ENCODE measurements around the gene MTHFS.
"Not testable (repeated sequence)": the region's sequence is repeated elsewhere in the genome, so short reads cannot be mapped to it uniquely, and the experiment has no call there.

MTHFS gene

DNA sequence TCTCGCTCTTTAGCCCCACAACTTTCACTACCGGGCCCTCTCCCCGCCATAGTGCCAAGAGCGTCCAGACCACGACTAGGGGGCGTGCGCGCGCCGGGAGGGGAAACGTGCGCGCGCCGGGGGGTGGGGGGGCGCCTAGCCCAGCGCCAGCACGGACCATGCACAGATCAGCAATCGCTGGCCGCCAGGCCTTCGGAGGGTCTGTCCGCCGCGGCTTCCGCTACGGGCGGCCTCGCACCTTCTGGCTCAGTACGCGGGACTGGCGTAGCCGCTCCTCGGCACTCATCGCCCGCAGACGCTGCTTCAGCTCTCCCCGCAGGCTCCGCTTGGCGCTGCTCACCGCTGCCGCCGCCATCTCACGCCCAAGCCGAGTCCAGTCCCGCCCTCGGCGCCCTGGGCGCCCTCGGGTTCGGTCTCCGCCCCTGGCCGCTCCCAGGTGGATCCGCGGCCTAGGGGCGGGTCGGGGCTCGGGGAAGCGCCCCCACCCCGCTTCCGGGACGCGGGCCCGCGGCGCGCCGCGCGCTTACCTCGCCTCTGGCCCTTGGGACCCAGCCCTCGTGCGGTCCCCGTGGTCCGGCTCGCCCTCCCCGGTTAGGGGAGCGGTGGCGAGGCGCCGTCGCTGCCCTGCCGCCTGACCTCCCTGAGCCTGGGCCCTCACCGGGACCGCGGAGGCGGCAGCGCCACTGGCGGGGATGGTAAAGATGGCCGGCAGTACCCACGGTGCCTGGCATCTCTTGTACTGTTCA is at the start of gene MTHFS:
Gene MTHFS (minus strand): TSS at position 381 of the 746 bp plus-strand sequence. CDS start 26 bp downstream, at position 355.
- DNase-seq, result peak; percentile 73

DNA sequence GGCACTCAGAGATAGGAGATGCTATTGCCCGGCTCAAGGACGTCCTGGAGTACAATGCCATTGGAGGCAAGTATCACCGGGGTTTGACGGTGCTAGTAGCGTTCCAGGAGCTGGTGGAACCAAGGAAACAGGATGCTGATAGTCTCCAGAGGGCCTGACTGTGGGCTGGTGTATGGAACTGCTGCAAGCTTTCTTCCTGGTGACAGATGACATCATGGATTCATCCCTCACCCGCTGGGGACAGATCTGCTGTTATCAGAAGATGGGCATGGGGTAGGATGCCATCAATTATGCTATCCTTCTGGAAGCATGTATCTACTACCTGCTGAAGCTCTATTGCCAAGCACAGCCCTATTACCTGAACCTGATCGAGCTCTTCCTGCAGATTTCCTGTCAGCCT is 47.8 kb upstream of the MTHFS start:
- no peak for DNase-seq

DNA sequence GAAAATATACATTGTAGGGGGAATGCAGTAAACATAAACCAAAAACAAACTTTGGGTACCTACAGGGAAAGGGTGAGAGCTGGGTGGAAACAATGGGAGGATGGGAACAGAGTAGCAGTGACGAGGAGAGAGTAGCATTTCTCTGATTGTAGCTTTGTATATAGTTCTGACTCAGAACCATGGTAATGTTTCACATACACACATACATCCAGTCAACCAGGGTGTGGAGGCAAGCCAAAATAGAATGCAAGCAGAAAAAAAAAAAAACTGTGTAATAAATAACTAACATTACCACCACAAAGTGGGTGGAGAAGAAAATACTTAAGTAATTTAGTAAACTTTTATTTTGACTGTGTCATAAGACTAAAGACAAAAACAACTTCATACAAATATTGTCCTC is 47.0 kb upstream of the MTHFS start:
- DNase-seq, result no peak

DNA sequence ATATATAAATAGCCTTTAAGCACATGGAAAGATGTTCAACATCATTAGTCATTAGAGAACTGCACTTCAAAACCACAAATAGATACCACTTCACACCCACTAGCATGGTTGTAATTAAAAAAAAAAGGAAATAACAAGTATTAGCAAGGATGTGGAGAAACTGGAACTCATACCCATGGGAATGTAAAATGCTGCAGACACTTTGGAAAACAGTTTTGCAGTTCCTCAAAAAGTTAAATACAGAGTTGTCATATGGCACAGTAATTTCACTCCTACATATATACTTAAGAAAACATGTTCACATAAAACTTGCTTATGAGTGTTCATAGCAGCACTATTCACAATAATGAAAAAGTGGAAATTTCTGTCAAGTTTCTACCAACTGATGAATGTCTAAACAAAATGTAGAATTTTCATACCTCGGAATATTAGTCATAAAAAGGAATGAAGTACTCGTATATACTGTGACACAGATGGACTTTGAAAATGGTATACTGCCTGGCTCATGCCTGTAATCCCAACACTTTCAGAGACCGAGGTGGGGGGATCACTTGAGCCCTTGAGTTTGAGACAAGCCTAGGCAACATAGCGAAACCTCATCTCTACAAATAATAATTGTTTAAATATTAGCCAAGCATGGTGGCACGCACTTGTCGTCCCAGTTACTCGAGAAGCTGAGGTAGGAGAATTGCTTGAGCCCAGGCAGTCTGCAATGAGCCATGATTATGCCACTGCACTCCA is 46.1 kb upstream of the MTHFS start:
- DNase-seq, result no peak

DNA sequence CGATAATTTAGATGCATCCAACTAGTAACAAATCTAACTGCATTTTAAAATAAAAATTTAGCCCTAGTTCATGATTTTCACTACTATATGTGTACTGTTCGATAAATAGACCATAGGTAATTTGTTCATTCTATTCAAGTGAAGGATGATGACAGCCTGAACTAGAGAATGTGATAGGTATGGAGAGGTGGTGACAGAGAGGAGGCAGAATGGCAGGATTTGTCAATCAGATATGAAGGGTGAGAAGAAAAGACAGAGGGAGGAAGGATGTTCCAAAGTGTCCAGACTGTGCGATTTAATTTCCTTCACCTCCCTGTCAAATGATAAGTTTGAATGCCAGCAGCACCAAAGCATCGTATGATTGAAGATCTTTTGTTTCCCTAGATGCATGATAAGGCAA is 42.6 kb upstream of the MTHFS start:
- DNase-seq, result no peak

DNA sequence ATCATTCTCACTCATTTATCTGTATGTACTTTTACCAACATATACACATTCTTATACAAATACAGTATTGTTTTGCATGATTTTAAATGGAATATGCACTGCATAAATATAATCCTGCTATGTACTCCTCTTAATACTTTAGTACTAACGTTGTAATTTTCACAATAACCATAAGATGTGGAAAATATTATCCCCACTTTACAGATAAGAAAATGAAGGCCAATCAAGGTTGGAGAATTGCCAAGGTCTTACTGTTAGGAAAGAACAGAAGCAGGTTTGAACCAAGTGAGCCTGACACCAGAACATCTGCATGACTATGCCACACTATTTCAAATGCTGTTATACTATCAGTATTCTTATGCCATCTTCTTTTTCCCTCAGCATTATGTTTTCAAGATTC is 41.3 kb upstream of the MTHFS start:
- DNase-seq, result no peak

DNA sequence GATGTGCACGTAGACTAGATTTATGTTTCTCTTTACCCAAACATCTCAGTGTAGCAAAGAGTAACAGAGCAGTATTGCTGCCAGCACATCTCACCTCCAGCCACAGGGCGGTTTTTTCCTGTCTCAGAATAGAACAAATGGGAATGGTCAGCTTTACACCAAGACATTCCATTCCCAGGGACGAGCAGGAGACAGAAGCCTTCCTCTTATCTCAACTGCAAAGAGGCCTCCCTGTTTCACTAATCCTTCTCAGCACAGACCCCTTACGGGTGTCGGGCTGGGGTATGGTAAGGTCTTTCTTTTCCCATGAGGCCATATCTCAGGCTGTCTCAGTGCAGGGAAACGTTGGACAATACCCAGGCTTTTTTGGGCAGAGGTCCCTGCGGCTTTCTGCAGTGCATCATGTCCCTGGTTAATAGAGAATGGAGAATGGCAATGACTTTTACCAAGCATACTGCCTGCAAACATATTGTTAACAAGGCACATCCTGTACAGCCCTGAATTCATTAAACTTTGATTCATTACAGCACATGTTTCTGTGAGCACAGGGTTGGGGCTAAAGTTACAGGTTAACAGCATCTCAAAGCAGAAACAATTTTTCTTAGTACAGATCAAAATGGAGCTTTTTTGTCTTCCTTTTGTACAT is 38.9 kb upstream of the MTHFS start:
- not testable (repeated sequence) for DNase-seq

DNA sequence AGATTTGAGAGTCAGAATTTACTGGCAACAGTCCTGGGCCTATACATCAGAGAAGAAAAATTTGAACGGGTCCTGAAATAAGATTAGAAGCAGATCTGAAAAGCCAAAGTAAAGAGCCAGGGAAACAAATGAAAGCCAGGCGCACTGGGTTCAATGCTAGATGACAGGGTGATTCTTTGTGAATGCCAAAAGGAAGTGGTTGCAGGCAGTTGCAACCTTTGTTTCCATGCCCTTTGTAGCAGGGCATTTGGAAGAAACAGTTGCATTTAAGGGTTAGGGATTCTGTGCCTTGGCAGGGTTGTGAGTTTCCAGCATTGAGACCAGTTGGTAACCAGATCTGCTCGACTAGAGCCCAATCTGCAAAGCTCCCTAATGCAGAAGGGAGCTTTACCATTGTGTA is 36.4 kb upstream of the MTHFS start:
- no peak for DNase-seq

DNA sequence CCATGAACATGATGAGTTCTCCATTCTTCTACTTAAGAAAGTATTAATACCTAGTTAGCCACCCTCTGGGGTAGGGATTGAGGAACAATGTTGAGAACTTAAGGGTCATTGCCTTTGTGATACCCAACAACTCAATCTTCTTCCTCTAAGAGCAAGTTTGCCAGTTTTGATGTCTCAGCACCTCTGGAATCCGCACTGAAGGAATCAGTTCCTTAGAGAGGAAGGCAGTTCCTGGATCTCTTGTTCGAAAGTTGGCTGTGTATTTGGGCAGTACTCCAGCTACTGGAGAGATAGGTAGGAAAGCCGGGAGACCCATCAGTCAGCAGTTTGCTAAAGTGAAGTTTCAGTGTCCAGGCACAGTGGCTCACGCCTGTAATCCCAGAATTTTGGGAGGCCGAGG is 35.6 kb upstream of the MTHFS start:
- DNase-seq, result no peak

DNA sequence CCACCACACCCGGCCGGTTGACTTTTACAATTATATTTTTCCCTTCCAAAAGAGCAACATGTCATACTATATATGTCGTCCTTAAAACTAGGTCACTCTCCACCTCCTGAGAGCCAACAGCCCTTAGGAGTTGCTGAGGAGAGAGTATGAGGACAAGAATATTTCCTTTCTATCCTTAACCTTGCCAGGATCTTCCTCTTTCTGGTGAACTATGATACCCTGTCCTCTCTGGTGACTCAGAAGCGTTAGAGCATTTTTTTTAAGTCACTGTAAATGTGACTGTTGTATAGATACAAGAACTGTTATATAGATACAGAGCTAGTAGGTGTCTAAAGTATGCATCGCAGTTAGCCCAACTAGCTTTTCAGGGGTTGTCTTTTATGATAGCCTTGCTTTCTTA is 33.7 kb upstream of the MTHFS start:
- DNase-seq, result no peak

DNA sequence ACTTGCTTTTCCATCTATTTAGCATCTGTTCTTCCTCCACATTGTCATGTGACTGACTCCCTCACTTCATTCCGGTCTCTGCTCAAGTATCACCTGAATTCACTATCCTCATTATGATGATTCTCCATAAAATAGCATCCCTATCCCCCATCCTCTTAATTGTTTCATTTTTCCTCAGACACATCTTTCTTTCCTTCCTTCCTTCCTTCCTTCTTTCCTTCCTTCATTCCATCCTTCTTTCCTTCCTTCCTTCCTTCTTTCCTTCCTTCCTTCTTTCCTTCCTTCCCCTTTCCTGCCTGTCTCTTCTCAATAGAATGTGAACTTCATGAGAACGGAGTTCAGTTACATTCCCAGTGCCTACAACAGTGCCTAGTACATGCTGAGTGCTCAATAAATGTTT is 32.6 kb upstream of the MTHFS start:
- no peak for DNase-seq

DNA sequence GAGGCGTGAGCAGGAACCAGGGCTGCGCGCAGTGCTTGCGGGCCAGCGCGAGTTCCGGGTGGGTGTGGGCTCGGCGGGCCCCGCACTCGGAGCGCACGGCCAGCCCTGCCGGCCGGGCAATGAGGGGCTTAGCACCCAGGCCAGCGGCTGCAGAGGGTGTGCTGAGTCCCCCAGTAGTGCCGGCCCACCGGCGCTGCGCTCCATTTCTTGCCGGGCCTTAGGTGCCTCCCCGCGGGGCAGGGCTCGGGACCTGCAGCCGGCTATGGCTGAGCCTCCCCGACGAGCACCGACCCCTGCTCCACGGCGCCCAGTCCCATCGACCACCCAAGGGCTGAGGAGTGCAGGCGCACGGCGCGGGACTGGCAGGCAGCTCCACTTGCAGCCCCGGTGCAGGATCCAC is 29.3 kb upstream of the MTHFS start:
- DNase-seq, result not testable (repeated sequence)

DNA sequence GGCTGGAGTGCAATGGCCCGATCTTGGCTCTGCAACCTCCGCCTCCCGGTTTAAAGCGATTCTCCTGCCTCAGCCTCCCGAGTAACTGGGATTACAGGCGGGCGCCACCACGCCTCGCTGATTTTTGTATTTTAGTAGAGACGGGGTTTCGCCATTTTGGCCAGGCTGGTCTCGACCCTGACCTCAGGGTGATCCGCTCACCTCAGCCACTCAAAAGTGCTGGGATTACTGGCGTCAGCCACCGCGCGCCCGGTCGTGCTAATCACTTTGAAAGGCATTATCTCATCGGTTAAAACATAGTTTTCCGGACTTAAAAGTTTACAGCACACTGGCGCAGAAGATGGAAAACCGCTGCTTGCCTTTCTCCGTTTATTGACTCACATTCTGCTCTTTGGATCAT is 27.6 kb upstream of the MTHFS start:
- no peak for DNase-seq

DNA sequence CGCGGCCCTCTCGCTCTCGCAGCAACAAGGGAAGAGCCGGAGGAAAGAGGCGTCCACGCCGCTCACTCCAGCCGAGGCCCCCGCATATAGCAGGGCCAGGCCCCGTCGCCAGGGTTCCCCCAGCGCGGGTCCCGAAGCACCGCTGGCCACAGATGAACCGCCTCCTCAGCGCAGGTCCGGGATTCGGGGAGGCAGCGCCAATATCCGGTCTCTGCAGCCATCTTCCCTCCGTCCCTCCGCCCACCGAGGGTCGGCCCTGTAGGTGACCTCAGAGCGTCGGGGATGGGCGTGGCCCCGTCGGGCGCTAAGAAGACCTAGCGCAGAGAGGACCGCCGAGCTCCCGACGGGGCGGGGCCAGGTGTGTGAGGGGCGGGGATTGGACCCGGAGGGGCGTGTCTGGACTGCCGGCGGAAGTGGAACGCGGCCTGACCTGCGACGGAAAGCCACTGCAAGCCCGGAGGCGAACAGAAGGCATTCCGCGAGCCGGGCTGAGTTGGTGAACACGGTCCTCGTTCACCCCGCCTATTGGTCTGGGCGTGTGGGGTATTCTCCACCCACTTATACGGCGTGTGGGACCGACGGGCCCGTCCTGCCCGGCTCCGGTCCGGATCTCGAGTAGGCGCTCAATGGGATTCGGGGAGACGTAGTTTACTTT is 26.8 kb upstream of the MTHFS start:
- peak; percentile 99 for DNase-seq

DNA sequence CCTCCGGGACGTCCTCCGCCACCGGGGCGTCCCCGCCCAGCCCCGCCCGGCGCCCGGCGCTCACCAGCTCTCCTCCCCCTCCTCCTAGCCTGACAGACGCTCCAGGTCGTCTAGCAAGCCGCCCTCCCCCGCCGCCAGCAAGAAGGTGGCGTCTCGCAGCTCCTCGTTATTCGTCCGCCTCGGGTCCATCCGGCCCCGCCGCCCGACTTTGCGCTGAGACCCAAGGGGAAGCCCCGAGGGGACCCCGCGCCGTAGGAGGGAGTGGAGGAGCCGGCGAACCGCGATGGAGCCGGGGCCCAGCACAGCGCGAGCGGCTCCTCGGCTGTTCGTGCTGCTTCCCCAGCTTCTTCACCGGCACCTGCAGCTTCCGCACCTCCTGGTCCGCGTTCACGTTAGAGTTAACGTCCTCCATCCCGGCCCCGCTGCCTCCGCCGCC is 26.3 kb upstream of the MTHFS start:
- DNase-seq, result peak; percentile 75

DNA sequence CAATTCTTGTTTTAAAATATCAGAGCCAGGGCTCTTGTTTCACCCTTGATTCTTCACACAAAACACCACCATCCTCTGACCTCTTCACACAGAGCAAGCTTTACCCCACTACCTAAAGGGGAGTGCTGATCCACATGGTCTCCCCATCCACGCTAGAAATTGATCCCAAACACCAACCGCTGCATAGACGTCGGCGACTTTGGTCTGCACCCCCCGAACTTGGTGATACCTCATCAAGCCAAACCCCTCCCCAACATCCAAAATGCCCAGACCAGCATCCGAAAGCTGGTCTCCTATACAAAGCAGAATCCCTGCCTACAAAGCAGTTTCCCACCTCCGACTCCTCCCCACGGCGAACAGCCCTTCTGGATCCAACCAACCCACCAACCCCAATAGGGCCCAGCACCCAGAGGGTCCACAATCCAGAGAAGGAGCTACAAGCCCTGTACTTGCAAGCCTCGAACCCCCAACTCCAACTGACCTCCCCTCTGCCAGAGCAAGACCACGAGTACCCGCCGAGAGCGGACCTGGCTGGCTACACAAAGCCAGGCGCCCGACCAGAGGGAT is 25.8 kb upstream of the MTHFS start:
- DNase-seq, result no peak

DNA sequence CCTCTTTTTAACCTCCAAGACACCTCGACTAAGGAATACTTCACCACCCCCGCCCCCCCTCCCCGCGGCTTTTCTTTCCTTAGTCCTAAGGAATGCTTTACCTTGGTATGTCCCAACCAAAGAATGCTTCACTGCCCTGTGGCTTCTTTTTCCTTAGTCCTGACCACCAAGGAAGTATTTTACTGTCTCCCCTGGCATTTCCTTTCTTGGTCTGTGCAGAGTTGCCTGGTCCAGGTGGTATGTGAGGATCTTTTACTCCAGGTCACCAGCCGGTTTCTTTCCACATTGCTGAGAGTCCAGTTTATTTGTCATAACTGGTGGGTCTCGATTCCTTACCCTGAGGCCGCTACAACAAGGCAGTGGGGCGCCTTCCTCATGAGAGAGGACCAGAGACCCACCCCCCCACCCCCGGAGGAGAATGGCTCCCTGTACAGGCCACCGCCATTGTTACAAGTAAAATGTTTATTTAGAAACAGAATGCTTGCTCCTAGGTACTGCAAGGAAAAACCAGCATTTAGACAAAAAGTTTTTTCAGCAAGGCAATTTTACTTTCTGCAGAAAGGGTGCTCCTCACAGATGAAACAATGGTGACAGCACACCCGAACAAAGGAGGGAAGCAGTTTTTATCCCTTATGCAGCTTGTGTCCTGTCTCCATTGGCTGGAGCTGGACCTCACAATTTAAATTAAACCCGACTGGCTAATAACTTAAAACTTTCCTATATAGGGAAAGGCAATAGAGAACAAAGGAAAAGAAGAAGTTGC is 23.1 kb upstream of the MTHFS start:
- DNase-seq, result no peak

DNA sequence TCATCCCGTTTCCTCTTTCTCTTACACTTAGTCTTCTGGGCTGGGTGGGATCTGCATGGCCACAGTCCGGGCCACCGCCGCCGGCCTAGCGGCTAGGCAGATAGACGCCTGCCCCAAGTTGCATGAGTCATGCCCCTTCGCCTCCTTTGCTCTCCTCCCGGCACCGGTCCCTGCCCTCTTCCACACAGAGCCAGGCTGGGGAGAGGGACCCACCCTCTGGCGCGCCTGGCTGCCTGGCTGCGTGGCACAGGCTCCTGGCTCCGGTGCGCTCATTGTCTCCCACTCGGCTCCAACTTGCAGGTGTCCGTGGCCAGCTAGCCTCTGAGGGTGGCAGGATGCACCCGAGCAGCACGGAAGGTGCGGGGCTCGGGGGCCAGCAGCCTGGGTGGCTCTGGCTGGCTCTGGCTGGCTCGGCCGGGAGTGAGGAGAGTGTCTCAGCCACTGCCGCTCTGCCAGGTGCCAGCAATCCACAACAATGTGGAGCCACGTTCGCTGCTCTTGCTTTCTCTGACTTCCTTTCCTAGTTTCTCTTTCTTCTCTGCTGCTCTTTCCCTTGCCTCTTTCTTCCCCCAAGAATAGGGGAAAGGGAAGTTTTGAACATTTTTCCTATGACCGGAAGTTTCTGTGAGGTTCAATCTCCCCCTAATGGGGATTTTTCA is 22.4 kb upstream of the MTHFS start:
- no peak for DNase-seq

DNA sequence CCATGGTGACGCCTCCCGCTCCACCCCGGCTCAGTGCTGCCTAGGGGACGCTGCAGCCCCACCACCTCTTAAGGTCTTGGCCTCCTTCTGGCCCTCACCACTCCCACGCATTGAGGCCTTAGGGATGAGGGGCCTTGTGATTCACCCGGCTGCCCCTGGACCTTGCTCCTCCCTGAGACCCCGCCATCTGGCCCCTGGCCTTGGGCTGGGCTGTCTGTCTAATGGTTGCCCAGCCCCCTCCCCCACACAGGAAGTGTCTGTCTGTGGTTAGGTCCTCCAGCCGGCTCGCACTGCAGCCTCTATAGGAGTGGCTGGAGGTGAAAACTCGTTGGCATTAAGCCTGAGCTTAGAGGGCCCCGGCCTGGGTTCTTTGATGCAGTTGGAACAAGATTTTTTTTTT is 21.5 kb upstream of the MTHFS start:
- DNase-seq, result no peak

DNA sequence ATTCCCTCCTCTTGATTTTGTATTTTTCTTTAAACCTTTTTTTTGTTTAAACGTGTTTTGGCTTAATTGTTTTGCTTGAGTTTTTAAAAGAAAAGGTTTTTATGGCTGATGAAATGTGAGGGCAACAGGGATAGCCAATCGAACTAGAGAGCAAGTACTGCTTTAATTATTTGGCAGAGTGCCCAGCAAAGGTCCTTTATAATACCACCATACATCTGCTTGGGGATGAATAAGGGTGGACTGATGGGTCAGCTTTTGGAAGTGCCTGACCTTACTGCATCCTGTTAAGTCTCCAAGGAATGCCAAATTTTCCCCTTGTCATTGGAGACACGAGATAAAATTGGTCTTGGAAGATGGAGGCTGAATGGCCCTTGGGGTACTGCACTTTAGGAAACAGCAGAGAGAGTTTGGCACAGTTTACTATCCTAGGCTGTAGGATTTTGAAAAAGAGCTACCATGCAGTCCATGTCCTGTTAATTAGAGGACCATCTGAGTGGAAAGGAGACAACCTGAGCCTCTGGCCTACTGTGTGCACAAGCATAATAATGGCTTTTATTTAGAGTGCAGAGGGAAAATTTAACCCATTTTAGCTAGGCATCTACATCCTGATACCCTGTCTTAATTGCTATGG is 19.8 kb upstream of the MTHFS start:
- DNase-seq, result no peak

DNA sequence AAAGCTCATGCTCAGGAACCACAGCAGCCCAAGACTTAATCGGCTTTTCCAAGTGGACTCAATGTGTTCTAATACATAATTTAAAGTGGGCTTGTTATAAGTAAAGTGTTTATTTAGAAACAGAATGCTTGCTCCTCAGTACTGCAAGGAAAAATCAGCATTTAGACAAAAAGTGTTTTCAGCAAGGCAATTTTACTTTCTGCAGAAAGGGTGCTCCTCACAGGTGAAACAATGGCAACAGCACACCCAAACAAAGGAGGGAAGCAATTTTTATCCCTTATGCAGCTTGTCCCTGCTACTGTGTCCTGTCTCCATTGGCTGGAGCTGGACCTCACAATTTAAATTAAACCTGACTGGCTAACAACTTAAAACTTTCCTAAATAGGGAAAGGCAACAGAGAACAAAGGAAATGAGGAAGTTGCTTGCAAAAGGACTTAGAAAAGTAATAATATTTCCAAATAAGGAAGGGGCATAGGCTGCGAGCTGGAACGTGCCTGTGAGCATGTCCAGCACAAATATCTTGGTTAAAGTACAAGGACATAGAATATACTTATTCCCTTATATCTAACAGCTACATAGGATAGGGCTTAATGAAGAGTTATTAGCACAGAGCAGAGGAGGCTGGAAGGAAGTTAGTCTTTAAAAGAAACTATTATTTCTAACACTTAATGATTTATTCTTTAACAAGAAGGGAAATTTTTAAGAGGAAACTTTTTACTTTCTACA is 19.1 kb upstream of the MTHFS start:
- not testable (repeated sequence) for DNase-seq
